Neural progenitor cell (in vitro differentiated cells): ENCODE data around the gene ITPK1.

Source experiments
- CTCF ChIP-seq: fragments of 200-600 bp; sonication (generic); IDR thresholded peaks from 2 replicates; pipeline ENCODE4 v1.5.1; 2017; ENCODE audit warnings: antibody characterized with exemption, mild to moderate bottlenecking
- EZH2 ChIP-seq: fragments of 200-600 bp; sonication (generic); IDR thresholded peaks from 2 replicates; pipeline ENCODE4 v1.6.1; 2017; ENCODE audit warnings: antibody characterized with exemption, mild to moderate bottlenecking, moderate library complexity
- EZH2phosphoT487 ChIP-seq: fragments of 200-600 bp; sonication (generic); IDR thresholded peaks from 2 replicates; pipeline ENCODE4 v1.6.1; 2017; ENCODE audit warnings: antibody characterized with exemption

- TF ChIP-seq CTCF (no peak), EZH2 (no peak), EZH2phosphoT487 (no peak)
These were observed 4.8 kb upstream of the ITPK1 start for GRCh38 chr14:93120517-93120916.
